Choroid plexus epithelial cell (primary cell): ENCODE data around the gene DCHS2.

Source experiments
- DNase-seq: peaks from one replicate; pipeline ENCODE4 v3.0.0-alpha.2; 2010; ENCODE audit warnings: low read depth
- H3K4me3 ChIP-seq: 2 replicates; pipeline ENCODE4 v1.5.1; 2011; ENCODE audit warnings: low read depth, mild to moderate bottlenecking, control low read depth, low read length, moderate library complexity
- CTCF ChIP-seq: conservative IDR thresholded peaks from 2 replicates; pipeline ENCODE4 v1.5.1; 2011; ENCODE audit warnings: low read depth, mild to moderate bottlenecking, control low read depth, inconsistent platforms, low read length, moderate library complexity

DCHS2 gene

GRCh38 chr4:154491341-154492271, at the start of gene DCHS2:
Gene DCHS2, minus strand, starts transcription at chr4:154491799. Its CDS starts 444 bp downstream, at chr4:154491355.
- H3K4me3 ChIP-seq = peak within 1 kb of the TSS; percentile 11
- DNase-seq = peak; percentile 30
- TF ChIP-seq CTCF = no peak

GRCh38 chr4:154534296-154534695, 42.7 kb upstream of the DCHS2 start:
- TF ChIP-seq CTCF = no peak
- DNase-seq = no peak
- H3K4me3 ChIP-seq = no peak overlapping the region

- no peak for TF ChIP-seq CTCF
- DNase-seq = peak; percentile 13
- H3K4me3 ChIP-seq = no peak overlapping the region
These were observed 38.3 kb upstream of the DCHS2 start for GRCh38 chr4:154529728-154530519.

GRCh38 chr4:154528869-154529268, 37.3 kb upstream of the DCHS2 start:
- DNase-seq = no peak
- H3K4me3 ChIP-seq = no peak overlapping the region
- no peak for TF ChIP-seq CTCF

GRCh38 chr4:154527308-154527707, 35.7 kb upstream of the DCHS2 start:
- no peak for TF ChIP-seq CTCF

GRCh38 chr4:154526151-154526550, 34.6 kb upstream of the DCHS2 start:
- no peak for DNase-seq
- no peak overlapping the region for H3K4me3 ChIP-seq
- TF ChIP-seq CTCF = no peak

More at GRCh38 chr4:154527308-154527707, 35.7 kb upstream of the DCHS2 start:
- H3K4me3 ChIP-seq = no peak overlapping the region
- no peak for DNase-seq
